Mesenchymal stem cell (in vitro differentiated cells and primary cell): ENCODE results near the gene IFT25.
A peak's percentile ranks its signal among the peaks of the same experiment; 100 is the strongest.

ENCODE experiments used
- DNase-seq: peaks from one replicate; pipeline ENCODE4 v3.0.0-alpha.2; 2013
- H2AFZ ChIP-seq: one replicate; pipeline ENCODE4 v1.6.1; 2013; ENCODE audit warnings: low read depth, mild to moderate bottlenecking, control low read depth, inconsistent platforms, low read length, moderate library complexity
- H2AK5ac ChIP-seq: 2 replicates; pipeline ENCODE4 v1.6.1; 2013; ENCODE audit warnings: low read length, moderate library complexity, mild to moderate bottlenecking, inconsistent platforms; ENCODE audit not compliant: severe bottlenecking
- H2BK120ac ChIP-seq: one replicate; pipeline ENCODE4 v1.6.1; 2013; ENCODE audit warnings: low read depth, mild to moderate bottlenecking, inconsistent platforms, low read length, moderate library complexity
- H2BK12ac ChIP-seq, 2 experiments: one replicate each; pipeline ENCODE4 v1.6.1; 2013; ENCODE audit warnings: inconsistent platforms in 2 of 2, low read length in 2 of 2, mild to moderate bottlenecking in 2 of 2, moderate library complexity in 2 of 2, control low read depth in 1 of 2
- H2BK15ac ChIP-seq: one replicate; pipeline ENCODE4 v1.6.1; 2013; ENCODE audit warnings: mild to moderate bottlenecking, low read depth, inconsistent platforms; ENCODE audit not compliant: poor library complexity, severe bottlenecking
- H2BK5ac ChIP-seq: 2 replicates; pipeline ENCODE4 v1.6.1; 2013; ENCODE audit warnings: low read depth, mild to moderate bottlenecking, low read length, control low read depth, inconsistent platforms; ENCODE audit not compliant: poor library complexity, severe bottlenecking
- H3K14ac ChIP-seq, 2 experiments: one replicate each; pipeline ENCODE4 v1.6.1; 2013; ENCODE audit warnings: inconsistent platforms in 2 of 2, low read length in 2 of 2, control low read depth in 1 of 2, mild to moderate bottlenecking in 1 of 2, moderate library complexity in 1 of 2
- H3K18ac ChIP-seq, 2 experiments: one replicate each; pipeline ENCODE4 v1.6.1; 2013; ENCODE audit warnings: inconsistent platforms in 2 of 2, low read length in 2 of 2, control low read depth in 1 of 2, low read depth in 1 of 2, mild to moderate bottlenecking in 1 of 2
- H3K23ac ChIP-seq, 2 experiments: one replicate each; pipeline ENCODE4 v1.6.1; 2013; ENCODE audit warnings: inconsistent platforms in 2 of 2, low read length in 2 of 2, mild to moderate bottlenecking in 2 of 2, moderate library complexity in 2 of 2, control low read depth in 1 of 2
- H3K27ac ChIP-seq: 2 replicates; pipeline ENCODE4 v1.5.1; 2013; ENCODE audit warnings: mild to moderate bottlenecking, moderate library complexity, low read length, control low read depth, inconsistent platforms; ENCODE audit not compliant: poor library complexity, severe bottlenecking
- H3K27me3 ChIP-seq, 2 experiments: 2 replicates each; pipeline versions ENCODE4 v1.6.1 to v1.7.0; 2013; ENCODE audit warnings: low read length in 2 of 2, mild to moderate bottlenecking in 2 of 2, moderate library complexity in 2 of 2, control low read depth in 1 of 2, inconsistent platforms in 1 of 2; ENCODE audit not compliant: control insufficient read depth in 1 of 2, insufficient read depth in 1 of 2
- H3K36me3 ChIP-seq, 2 experiments: 2 replicates each; pipeline versions ENCODE4 v1.6.1 to v1.7.0; 2013; ENCODE audit warnings: low read length in 2 of 2, control low read depth in 1 of 2, inconsistent platforms in 1 of 2, low read depth in 1 of 2, mild to moderate bottlenecking in 1 of 2; ENCODE audit not compliant: insufficient read depth in 2 of 2, control insufficient read depth in 1 of 2
- H3K4ac ChIP-seq, 2 experiments: one replicate each; pipeline ENCODE4 v1.6.1; 2013; ENCODE audit warnings: inconsistent platforms in 2 of 2, low read length in 2 of 2, mild to moderate bottlenecking in 2 of 2, moderate library complexity in 2 of 2, control low read depth in 1 of 2, low read depth in 1 of 2
- H3K4me1 ChIP-seq: 2 replicates; pipeline ENCODE4 v1.6.1; 2013; ENCODE audit warnings: low read depth, low read length, control low read depth; ENCODE audit not compliant: control insufficient read depth, insufficient read depth
- H3K4me2 ChIP-seq: 2 replicates; pipeline ENCODE4 v1.6.1; 2013; ENCODE audit warnings: low read length, mild to moderate bottlenecking, inconsistent platforms; ENCODE audit not compliant: poor library complexity, severe bottlenecking
- H3K4me3 ChIP-seq, 2 experiments: 2 replicates each; pipeline versions ENCODE4 v1.5.1 to v1.7.0; 2013; ENCODE audit warnings: low read length in 2 of 2, mild to moderate bottlenecking in 2 of 2, control low read depth in 1 of 2, low read depth in 1 of 2; ENCODE audit not compliant: insufficient read depth in 1 of 2
- H3K79me1 ChIP-seq: replicated peaks from 2 replicates; pipeline ENCODE4 v1.6.1; 2013; ENCODE audit warnings: mild to moderate bottlenecking, control low read depth, low read length, inconsistent platforms; ENCODE audit not compliant: poor library complexity, severe bottlenecking
- H3K9ac ChIP-seq: 2 replicates; pipeline ENCODE4 v1.7.0; 2013; ENCODE audit warnings: mild to moderate bottlenecking, low read length, moderate library complexity
- H3K9me3 ChIP-seq: 2 replicates; pipeline ENCODE4 v1.7.0; 2013; ENCODE audit warnings: mild to moderate bottlenecking, low read length; ENCODE audit not compliant: control insufficient read depth
- H4K8ac ChIP-seq: one replicate; pipeline ENCODE4 v1.6.1; 2013; ENCODE audit warnings: inconsistent platforms, mild to moderate bottlenecking, low read length, moderate library complexity
- H4K91ac ChIP-seq: one replicate; pipeline ENCODE4 v1.6.1; 2013; ENCODE audit warnings: mild to moderate bottlenecking, low read length, inconsistent platforms
- WGBS: methylation state at CpG from one replicate; pipeline ENCODE4 v1.1.7; 2013; ENCODE audit warnings: mixed read lengths; 5-methylcytosine and 5-hydroxymethylcytosine counted together

Gene IFT25

DNA sequence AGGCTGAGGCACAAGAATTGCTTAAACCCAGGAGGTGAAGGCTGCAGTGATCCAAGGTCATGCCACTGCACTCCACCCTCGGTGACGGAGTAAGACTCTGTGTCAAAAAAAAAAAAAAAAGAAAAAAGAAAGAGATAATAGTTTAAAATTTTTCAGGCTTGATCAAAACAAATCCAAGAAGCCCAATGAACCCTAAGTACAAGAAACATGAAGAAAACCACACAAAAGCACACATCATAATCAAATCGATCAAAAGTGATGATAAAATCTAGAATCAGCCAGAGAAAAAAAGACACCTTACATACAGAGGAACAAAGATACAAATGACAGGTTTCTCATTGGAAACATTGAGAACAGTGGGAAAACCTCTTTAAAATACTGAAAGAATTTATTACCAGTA, 41.0 kb upstream of the IFT25 start:
- Histone ChIP-seq H3K9me3 (no peaks in the 10 kb centered on the region), H2AFZ (no peak overlapping the region), H2BK15ac (no peak overlapping the region), H3K36me3 (no peaks in the 10 kb centered on the region), H3K18ac (no peak overlapping the region), H3K79me1 (no peaks in the 10 kb centered on the region), H4K8ac (no peak overlapping the region), H2BK5ac (no peak overlapping the region), H2AK5ac (no peak overlapping the region), H3K14ac (no peak overlapping the region), H2BK12ac (no peak overlapping the region), H3K27ac (no peak overlapping the region), H3K27me3 (peaks cover 3 to 5% of the 10 kb centered on the region in 2 experiments), H3K23ac (no peak overlapping the region), H3K4me2 (no peak overlapping the region), H3K9ac (no peak overlapping the region), H2BK120ac (no peak overlapping the region), H4K91ac (no peak overlapping the region), H3K4me1 (peaks cover 8% of the 10 kb centered on the region), H3K4ac (no peak overlapping the region), H3K4me3 (no peak overlapping the region)
- no peak for DNase-seq
- 83% methylated on average over 1 of the region's 3 CpGs for WGBS

DNA sequence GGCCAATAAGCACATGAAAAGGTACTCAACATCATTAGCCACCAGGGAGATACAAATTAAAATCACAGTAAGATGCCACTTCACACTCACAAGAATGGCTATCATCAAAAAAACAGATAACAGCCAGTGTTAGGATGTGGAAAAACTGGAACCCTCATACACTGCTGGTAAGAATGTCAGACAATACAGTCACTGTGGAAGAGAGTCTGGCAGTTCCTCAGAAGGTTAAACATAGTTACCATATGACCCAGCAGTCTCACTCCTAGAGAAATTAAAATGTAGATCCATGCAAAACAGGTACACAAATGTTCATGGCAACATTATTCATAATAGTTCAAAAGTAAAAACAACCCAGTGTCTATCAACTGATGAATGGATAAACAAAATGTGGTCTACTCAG, 39.2 kb upstream of the IFT25 start:
- H3K18ac ChIP-seq, result no peak overlapping the region
- H2AK5ac ChIP-seq, result no peak overlapping the region

DNA sequence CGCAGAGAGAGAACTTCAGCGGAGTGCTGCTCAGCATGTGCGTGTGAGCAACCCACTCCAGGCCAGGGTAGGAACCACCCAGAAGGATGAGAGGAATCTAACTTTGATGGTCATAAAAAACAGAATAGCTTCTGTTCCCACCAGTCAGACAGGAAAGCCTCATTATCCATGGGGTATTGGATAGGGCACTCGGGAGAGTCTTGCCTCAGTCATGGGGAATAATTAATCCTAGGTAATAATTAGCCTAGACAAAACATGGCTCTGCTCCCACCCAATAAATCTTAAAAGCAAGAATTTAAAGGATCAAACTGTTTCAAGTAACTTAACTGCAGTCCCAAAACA, 37.2 kb upstream of the IFT25 start:
- peak overlapping the region in 1 of 2 experiments; percentile 43 for H2BK12ac ChIP-seq
- peak overlapping the region; percentile 74 for H4K8ac ChIP-seq
- 0% methylated on average over 4 of the region's 4 CpGs for WGBS

More for the DNA sequence above, 39.2 kb upstream of the IFT25 start:
- Histone ChIP-seq H3K9ac (no peak overlapping the region), H2BK12ac (no peak overlapping the region), H3K79me1 (no peaks in the 10 kb centered on the region), H3K9me3 (no peaks in the 10 kb centered on the region), H3K36me3 (no peaks in the 10 kb centered on the region), H3K27ac (no peak overlapping the region), H3K27me3 (peaks cover 0 to 4% of the 10 kb centered on the region in 2 experiments), H3K4me1 (peaks cover 9% of the 10 kb centered on the region), H2BK120ac (no peak overlapping the region), H2AFZ (no peak overlapping the region), H3K4ac (no peak overlapping the region), H2BK15ac (no peak overlapping the region), H4K8ac (no peak overlapping the region), H4K91ac (no peak overlapping the region), H3K14ac (no peak overlapping the region), H3K4me3 (no peak overlapping the region), H3K4me2 (no peak overlapping the region), H2BK5ac (no peak overlapping the region), H3K23ac (no peak overlapping the region)
- DNase-seq, result no peak

DNA sequence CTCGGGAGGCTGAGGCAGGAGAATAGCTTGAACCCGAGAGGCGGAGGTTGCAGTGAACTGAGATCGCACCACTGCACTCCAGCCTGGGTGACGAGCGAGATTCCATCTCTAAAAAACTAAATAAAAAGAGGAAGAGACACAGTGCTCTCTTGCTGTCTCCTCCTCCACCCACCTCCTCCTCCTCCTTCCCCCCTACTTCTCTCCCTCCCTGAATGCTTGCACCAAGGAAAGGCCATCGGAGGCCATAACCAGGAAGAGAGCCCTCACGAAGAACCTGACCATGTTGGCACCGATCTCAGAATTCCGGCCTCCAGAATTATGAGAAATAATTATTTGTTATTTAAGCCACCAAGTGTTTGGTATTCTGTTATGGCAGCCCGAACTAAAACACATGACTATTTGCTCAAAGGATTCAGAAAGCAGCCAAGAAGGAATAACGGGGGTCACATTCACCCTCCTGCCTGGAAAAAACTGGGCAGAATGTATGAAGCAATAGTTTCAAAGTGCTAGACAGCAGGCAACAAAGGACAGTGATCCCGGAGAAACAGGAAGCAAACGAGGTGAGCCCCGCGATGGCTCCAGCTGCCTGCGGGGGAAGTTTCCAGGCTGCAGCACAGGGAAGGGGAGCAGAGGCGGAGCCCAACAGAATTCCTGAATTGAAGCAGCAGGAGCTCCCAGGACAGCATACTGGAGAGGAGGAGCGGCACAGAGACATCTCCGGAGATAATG, 36.7 kb upstream of the IFT25 start:
- Histone ChIP-seq H3K4me1 (peaks cover 12% of the 10 kb centered on the region), H2BK15ac (no peak overlapping the region), H3K27ac (peak overlapping the region; percentile 81), H3K79me1 (no peaks in the 10 kb centered on the region), H3K27me3 (no peaks in the 10 kb centered on the region), H3K9me3 (no peaks in the 10 kb centered on the region), H3K14ac (no peak overlapping the region), H2AK5ac (no peak overlapping the region), H3K9ac (peak overlapping the region; percentile 89), H4K91ac (no peak overlapping the region), H2BK12ac (peak overlapping the region in 1 of 2 experiments; percentile 43), H3K36me3 (no peaks in the 10 kb centered on the region), H3K18ac (peak overlapping the region in 1 of 2 experiments; percentile 78), H3K4ac (peak overlapping the region in 1 of 2 experiments; percentile 47), H3K4me3 (peak overlapping the region; percentile 22 to 79), H3K4me2 (peak overlapping the region; percentile 19), H4K8ac (peak overlapping the region; percentile 74), H2BK120ac (no peak overlapping the region), H2BK5ac (peak overlapping the region; percentile 19), H3K23ac (no peak overlapping the region), H2AFZ (peak overlapping the region; percentile 84)
- 52% methylated on average over 19 of the region's 20 CpGs for WGBS
- DNase-seq, result peak; percentile 68

More for the DNA sequence above, 37.2 kb upstream of the IFT25 start:
- Histone ChIP-seq H3K18ac (peak overlapping the region in 1 of 2 experiments; percentile 78), H3K4ac (peak overlapping the region in 1 of 2 experiments; percentile 47), H3K9me3 (no peaks in the 10 kb centered on the region), H3K27me3 (no peaks in the 10 kb centered on the region), H2BK120ac (no peak overlapping the region), H2BK15ac (no peak overlapping the region), H3K36me3 (no peaks in the 10 kb centered on the region), H3K4me2 (peak overlapping the region; percentile 19), H3K79me1 (no peaks in the 10 kb centered on the region), H2AFZ (peak overlapping the region; percentile 84), H2AK5ac (no peak overlapping the region), H4K91ac (no peak overlapping the region), H3K4me1 (peaks cover 12% of the 10 kb centered on the region), H3K27ac (peak overlapping the region; percentile 81), H3K14ac (no peak overlapping the region), H3K23ac (no peak overlapping the region), H2BK5ac (peak overlapping the region; percentile 19), H3K9ac (peak overlapping the region; percentile 89), H3K4me3 (peak overlapping the region; percentile 22 to 79)
- DNase-seq, result no peak
